OCI-LY3 (cell line): ENCODE measurements around the gene EIF4G3.

ENCODE experiments used
- EZH2phosphoT487 ChIP-seq: fragments of 200-600 bp; shearing (Covaris generic); IDR thresholded peaks from 2 replicates; pipeline ENCODE4 v1.6.1; 2018; ENCODE audit warnings: antibody characterized with exemption, mixed run types, low read depth
- TF ChIP-seq, protein P1 (sequence below): fragments of 200-600, 300-600 bp; sonication (generic); IDR thresholded peaks from 2 replicates; pipeline ENCODE4 v1.5.1; 2014; ENCODE audit warnings: antibody characterized with exemption, low read length, low read depth

DNA sequence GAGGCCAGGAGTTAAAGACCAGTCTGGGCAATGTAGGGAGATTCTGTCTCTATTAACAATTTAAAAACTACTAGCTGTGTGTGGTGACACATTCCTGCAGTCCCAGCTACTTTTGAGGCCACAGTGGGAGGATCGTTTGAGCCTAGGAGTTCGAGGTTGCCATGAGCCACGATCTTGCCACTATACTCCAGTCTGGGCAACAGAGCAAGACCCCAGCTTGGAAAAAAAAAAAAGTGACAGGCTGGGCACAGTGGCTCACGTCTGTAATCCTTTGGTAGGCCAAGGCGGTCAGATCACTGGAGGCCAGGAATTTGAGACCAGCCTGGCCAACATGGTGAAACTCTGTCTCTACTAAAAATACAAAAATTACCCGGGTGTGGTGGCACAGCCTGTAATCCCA lies 416.4 kb downstream of the EIF4G3 start:
- TF ChIP-seq, protein P1, sequence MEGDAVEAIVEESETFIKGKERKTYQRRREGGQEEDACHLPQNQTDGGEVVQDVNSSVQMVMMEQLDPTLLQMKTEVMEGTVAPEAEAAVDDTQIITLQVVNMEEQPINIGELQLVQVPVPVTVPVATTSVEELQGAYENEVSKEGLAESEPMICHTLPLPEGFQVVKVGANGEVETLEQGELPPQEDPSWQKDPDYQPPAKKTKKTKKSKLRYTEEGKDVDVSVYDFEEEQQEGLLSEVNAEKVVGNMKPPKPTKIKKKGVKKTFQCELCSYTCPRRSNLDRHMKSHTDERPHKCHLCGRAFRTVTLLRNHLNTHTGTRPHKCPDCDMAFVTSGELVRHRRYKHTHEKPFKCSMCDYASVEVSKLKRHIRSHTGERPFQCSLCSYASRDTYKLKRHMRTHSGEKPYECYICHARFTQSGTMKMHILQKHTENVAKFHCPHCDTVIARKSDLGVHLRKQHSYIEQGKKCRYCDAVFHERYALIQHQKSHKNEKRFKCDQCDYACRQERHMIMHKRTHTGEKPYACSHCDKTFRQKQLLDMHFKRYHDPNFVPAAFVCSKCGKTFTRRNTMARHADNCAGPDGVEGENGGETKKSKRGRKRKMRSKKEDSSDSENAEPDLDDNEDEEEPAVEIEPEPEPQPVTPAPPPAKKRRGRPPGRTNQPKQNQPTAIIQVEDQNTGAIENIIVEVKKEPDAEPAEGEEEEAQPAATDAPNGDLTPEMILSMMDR = no peak
- TF ChIP-seq EZH2phosphoT487 = no peak
